NCI-H2107 treated with DMSO at 0.1 percent for 48 hours (cell line): ENCODE results near the gene CGAS.
"Not testable (repeated sequence)": the region's sequence is repeated elsewhere in the genome, so short reads cannot be mapped to it uniquely, and the experiment has no call there.

Experiments used
- DNase-seq: peaks from one replicate; lab custom pipeline; 2025; ENCODE audit not compliant: unreplicated experiment; lab: John Stamatoyannopoulos, UW

Gene CGAS

GRCh38 chr6:73452107-73452461, at the start of gene CGAS:
TSS of gene CGAS (minus strand) at chr6:73452297. CDS start at chr6:73452181, 116 bp downstream.
- no peak for DNase-seq

GRCh38 chr6:73497915-73498314, 45.8 kb upstream of the CGAS start:
- no peak for DNase-seq

GRCh38 chr6:73491377-73491776, 39.3 kb upstream of the CGAS start:
- no peak for DNase-seq

- no peak for DNase-seq
These were observed 35.4 kb upstream of the CGAS start for GRCh38 chr6:73487473-73487872.

- no peak for DNase-seq
These were observed 32.3 kb upstream of the CGAS start for GRCh38 chr6:73484438-73484837.

- no peak for DNase-seq
These were observed 29.9 kb upstream of the CGAS start for GRCh38 chr6:73481969-73482368.

- no peak for DNase-seq
These were observed 25.3 kb upstream of the CGAS start for GRCh38 chr6:73477407-73477806.

- no peak for DNase-seq
These were observed 24.6 kb upstream of the CGAS start for GRCh38 chr6:73476723-73477122.

- DNase-seq = no peak
These were observed 19.7 kb upstream of the CGAS start for GRCh38 chr6:73471686-73472290.

- DNase-seq = peak; percentile 62
These were observed 9.6 kb upstream of the CGAS start, which contains the start of gene MTO1 for GRCh38 chr6:73461537-73462350. TSS of gene MTO1 (plus strand) at chr6:73461737. CDS start at chr6:73461855, 118 bp downstream.

GRCh38 chr6:73460056-73460455, 8.0 kb upstream of the CGAS start:
- no peak for DNase-seq

GRCh38 chr6:73459474-73459873, 7.4 kb upstream of the CGAS start:
- DNase-seq = not testable (repeated sequence)

- DNase-seq = no peak
These were observed 4.0 kb upstream of the CGAS start for GRCh38 chr6:73455865-73456629.

- peak; percentile 34 for DNase-seq
These were observed 632 bp downstream of the CGAS start for GRCh38 chr6:73451223-73452106.

GRCh38 chr6:73443555-73443954, 8.5 kb downstream of the CGAS start:
- DNase-seq = no peak

GRCh38 chr6:73435236-73435635, 16.9 kb downstream of the CGAS start:
- no peak for DNase-seq

GRCh38 chr6:73421534-73421933, 30.6 kb downstream of the CGAS start:
- DNase-seq = no peak

GRCh38 chr6:73418081-73418741, 33.9 kb downstream of the CGAS start:
- DNase-seq = no peak

- DNase-seq = no peak
These were observed 39.0 kb downstream of the CGAS start for GRCh38 chr6:73413102-73413501.

- DNase-seq = no peak
These were observed 42.7 kb downstream of the CGAS start for GRCh38 chr6:73409395-73409794.
